HepG2 (cell line): ENCODE measurements around the gene TLE2. TPM values are rescaled to one million over a fixed set of nuclear protein-coding genes. Genes with fewer than 3 reads are reported as not detected.

Experiments
- ATAC-seq: fragments of 200-7000 bp; cut with Tn5 transposase; 3 replicates; pipeline ENCODE4 v1.9.1; 2020; ENCODE audit warnings: mild to moderate bottlenecking, moderate library complexity
- BruUV-seq: library from RNA; stranded (reverse); fragments of 400-500 nt; replicated peaks from 2 replicates; lab custom pipeline; 2021; lab: Mats Ljungman, UMichigan
- CTCF ChIA-PET: fragments of 300-600 bp; formaldehyde crosslinking; extraction: SDS; loops from one replicate; lab custom pipeline; 2021; ENCODE audit warnings: low total read pairs, inconsistent platforms, low intra/inter-chr PET ratio; lab: Yijun Ruan, JAX
- POLR2A ChIA-PET: fragments of 350-600 bp; sonication (Branson Sonifier 250); formaldehyde crosslinking; loops from one replicate; lab custom pipeline; 2020; ENCODE audit warnings: antibody characterized with exemption, inconsistent platforms; lab: Yijun Ruan, JAX
- DNase-seq: peaks from one replicate; pipeline ENCODE4 v3.0.0-alpha.2; 2015; ENCODE audit warnings: low spot score
- FAIRE-seq: peaks from 3 replicates; lab custom pipeline; 2011; peaks lifted over from hg19 to GRCh38; lab: Jason Lieb, UNC
- H2AFZ ChIP-seq: one replicate; pipeline ENCODE4 v1.6.1; 2011; ENCODE audit warnings: low read length, inconsistent platforms
- H3K27ac ChIP-seq: fragments of 300-600 bp; 3 replicates; pipeline ENCODE4 v1.8.0; 2011; ENCODE audit warnings: mixed run types, mild to moderate bottlenecking, mixed read lengths, low read length, inconsistent platforms; ENCODE audit not compliant: insufficient read depth; ENCODE audit errors: extremely low read length
- H3K27me3 ChIP-seq, 2 experiments: fragments of 200-600 bp in 1 of 2; 2 replicates in 1 of 2; 3 replicates in 1 of 2; pipeline versions ENCODE4 v1.6.0 to v1.8.0; 2011; ENCODE audit warnings: low read length in 2 of 2, mild to moderate bottlenecking in 2 of 2, moderate library complexity in 2 of 2, inconsistent platforms in 1 of 2; ENCODE audit not compliant: insufficient read depth in 2 of 2, control insufficient read depth in 1 of 2
- H3K36me3 ChIP-seq, 2 experiments: fragments of 200-600 bp in 1 of 2; replicated peaks in 1 of 2; 2 replicates in 1 of 2; 3 replicates in 1 of 2; pipeline versions ENCODE4 v1.5.1 to v1.8.0; 2011; ENCODE audit warnings: low read length in 2 of 2, inconsistent platforms in 1 of 2; ENCODE audit not compliant: insufficient read depth in 2 of 2, control insufficient read depth in 1 of 2
- H3K4me1 ChIP-seq: 2 replicates; pipeline ENCODE4 v1.5.1; 2012; ENCODE audit warnings: low read length, inconsistent platforms; ENCODE audit not compliant: insufficient read depth
- H3K4me2 ChIP-seq: 2 replicates; pipeline ENCODE4 v1.6.0; 2011; ENCODE audit warnings: low read depth, low read length, inconsistent platforms
- H3K4me3 ChIP-seq, 3 experiments: fragments of 200-600 bp in 1 of 3; sonication (generic), shearing (Covaris generic) in 1 of 3; replicated peaks in 1 of 3; 2 replicates each; pipeline ENCODE4 v1.5.1; 2011 to 2016; ENCODE audit warnings: low read length in 3 of 3, inconsistent platforms in 2 of 3, low read depth in 2 of 3, mild to moderate bottlenecking in 2 of 3, control low read depth in 1 of 3, mixed read lengths in 1 of 3; ENCODE audit not compliant: insufficient read depth in 1 of 3
- H3K79me2 ChIP-seq: one replicate; pipeline ENCODE4 v1.6.1; 2011; ENCODE audit warnings: low read length, inconsistent platforms; ENCODE audit not compliant: insufficient read depth
- H3K9ac ChIP-seq: 2 replicates; pipeline ENCODE4 v1.6.0; 2011; ENCODE audit warnings: mild to moderate bottlenecking, low read depth, low read length, inconsistent platforms; ENCODE audit not compliant: insufficient read depth
- H3K9me3 ChIP-seq: 2 replicates; pipeline ENCODE4 v1.5.1; 2012; ENCODE audit warnings: mild to moderate bottlenecking, low read length
- H4K20me1 ChIP-seq: 2 replicates; pipeline ENCODE4 v1.6.0; 2011; ENCODE audit warnings: inconsistent platforms, mild to moderate bottlenecking, low read length, moderate library complexity; ENCODE audit not compliant: insufficient read depth
- NCOR1 ChIP-seq: fragments of 200-600 bp; sonication (generic); IDR thresholded peaks from 2 replicates; pipeline ENCODE4 v1.7.0; 2017; ENCODE audit warnings: antibody characterized with exemption, low read length, borderline replicate concordance
- PRMT3 ChIP-seq: sonication (generic); formaldehyde crosslinking; IDR thresholded peaks from 2 replicates; pipeline ENCODE4 v1.8.1; 2022; ENCODE audit warnings: low read depth, mild to moderate bottlenecking, moderate library complexity, missing genetic modification reagents, borderline replicate concordance
- ZBED4 ChIP-seq: sonication (generic); formaldehyde crosslinking; IDR thresholded peaks from 2 replicates; pipeline ENCODE4 v1.4.0; 2020; ENCODE audit warnings: missing genetic modification reagents, borderline replicate concordance
- ZNF547 ChIP-seq: sonication (generic); formaldehyde crosslinking; IDR thresholded peaks from 2 replicates; pipeline ENCODE4 v1.5.1; 2020; ENCODE audit warnings: mild to moderate bottlenecking, missing genetic modification reagents
- ZNF768 ChIP-seq: sonication (generic); formaldehyde crosslinking; IDR thresholded peaks from 2 replicates; pipeline ENCODE4 v1.4.0; 2020; ENCODE audit warnings: missing genetic modification reagents
- WGBS: methylation state at CpG from one replicate; pipeline ENCODE4 v1.1.6; 2017; ENCODE audit warnings: low lambda C conversion rate; 5-methylcytosine and 5-hydroxymethylcytosine counted together
- in situ Hi-C: cut with HindIII; loops from 2 replicates; pipeline ENCODE4 v1.10.0; 2017; ENCODE audit warnings: low pct_unique_long_range_greater_than_20kb; ENCODE audit not compliant: extremely low pct_ligation_motif_present
- intact Hi-C: fragments of 100-400 bp; cut with micrococcal nuclease; formaldehyde crosslinking; loops from one replicate; pipeline ENCODE4 v1.10.0; 2022; ENCODE audit not compliant: unreplicated experiment
- polyA plus RNA-seq, 8 experiments: library from polyadenylated mRNA; depleted of rRNA in 3 of 8; stranded (reverse) in 7 of 8; unstranded in 1 of 8; fragments of >200 nt; fragmentation: Illumina TruSeq in 4 of 8; extraction: Trizol in 4 of 8; gene quantifications; 2 replicates each; pipeline versions ENCODE4 v1.2.1 to v1.2.3, GENCODE V29; 2011 to 2016; ENCODE audit warnings: low read depth in 4 of 8, missing spikeins in 1 of 8, mixed read lengths in 1 of 8; ENCODE audit not compliant: insufficient read depth in 1 of 8
- total RNA-seq, 5 experiments: library from RNA; depleted of rRNA; stranded (reverse); fragments of >200 nt; fragmentation: Illumina TruSeq; extraction: Trizol; gene quantifications; 2 replicates each; pipeline ENCODE4 v1.2.3, GENCODE V29; 2016; ENCODE audit warnings: low read depth in 1 of 5
- TF ChIP-seq, protein P1 (sequence below): sonication (generic); formaldehyde crosslinking; IDR thresholded peaks from 2 replicates; pipeline ENCODE4 v1.4.0; 2020; ENCODE audit warnings: missing genetic modification reagents

TLE2 gene
- total and polyA plus RNA-seq, 2 of the 13 experiments (the other 11 are each of a cell fraction or from before 2014, with no cell fraction given) = 0.07 to 0.81 TPM

- TF ChIP-seq, protein P1, sequence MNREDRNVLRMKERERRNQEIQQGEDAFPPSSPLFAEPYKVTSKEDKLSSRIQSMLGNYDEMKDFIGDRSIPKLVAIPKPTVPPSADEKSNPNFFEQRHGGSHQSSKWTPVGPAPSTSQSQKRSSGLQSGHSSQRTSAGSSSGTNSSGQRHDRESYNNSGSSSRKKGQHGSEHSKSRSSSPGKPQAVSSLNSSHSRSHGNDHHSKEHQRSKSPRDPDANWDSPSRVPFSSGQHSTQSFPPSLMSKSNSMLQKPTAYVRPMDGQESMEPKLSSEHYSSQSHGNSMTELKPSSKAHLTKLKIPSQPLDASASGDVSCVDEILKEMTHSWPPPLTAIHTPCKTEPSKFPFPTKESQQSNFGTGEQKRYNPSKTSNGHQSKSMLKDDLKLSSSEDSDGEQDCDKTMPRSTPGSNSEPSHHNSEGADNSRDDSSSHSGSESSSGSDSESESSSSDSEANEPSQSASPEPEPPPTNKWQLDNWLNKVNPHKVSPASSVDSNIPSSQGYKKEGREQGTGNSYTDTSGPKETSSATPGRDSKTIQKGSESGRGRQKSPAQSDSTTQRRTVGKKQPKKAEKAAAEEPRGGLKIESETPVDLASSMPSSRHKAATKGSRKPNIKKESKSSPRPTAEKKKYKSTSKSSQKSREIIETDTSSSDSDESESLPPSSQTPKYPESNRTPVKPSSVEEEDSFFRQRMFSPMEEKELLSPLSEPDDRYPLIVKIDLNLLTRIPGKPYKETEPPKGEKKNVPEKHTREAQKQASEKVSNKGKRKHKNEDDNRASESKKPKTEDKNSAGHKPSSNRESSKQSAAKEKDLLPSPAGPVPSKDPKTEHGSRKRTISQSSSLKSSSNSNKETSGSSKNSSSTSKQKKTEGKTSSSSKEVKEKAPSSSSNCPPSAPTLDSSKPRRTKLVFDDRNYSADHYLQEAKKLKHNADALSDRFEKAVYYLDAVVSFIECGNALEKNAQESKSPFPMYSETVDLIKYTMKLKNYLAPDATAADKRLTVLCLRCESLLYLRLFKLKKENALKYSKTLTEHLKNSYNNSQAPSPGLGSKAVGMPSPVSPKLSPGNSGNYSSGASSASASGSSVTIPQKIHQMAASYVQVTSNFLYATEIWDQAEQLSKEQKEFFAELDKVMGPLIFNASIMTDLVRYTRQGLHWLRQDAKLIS (CRISPR knock-in tag) = no peak
- TF ChIP-seq ZNF547 (CRISPR knock-in tag) (no peak), PRMT3 (CRISPR knock-in tag) (no peak)
These were observed 27.8 kb downstream of the TLE2 start (continued) for GRCh38 chr19:3001235-3001800.

DNA sequence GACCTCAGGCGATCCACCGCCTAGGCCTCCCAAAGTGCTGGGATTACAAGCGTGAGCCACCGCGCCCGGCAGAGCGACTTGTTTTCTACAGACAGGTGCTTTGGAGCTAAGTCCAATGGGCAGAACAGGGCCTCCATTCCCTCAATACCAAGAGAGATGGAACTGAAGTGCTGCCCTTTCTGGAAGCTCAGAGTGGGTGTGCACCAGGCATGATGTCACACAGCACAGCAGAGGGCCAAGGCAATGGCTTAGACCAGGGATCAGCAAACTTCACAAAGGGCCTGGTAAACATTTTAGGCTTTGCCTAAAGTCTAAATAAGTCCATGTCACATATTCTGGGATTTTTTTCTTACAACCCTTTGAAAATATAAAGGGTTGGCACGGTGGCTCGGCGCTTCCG lies 30.4 kb downstream of the TLE2 start:
- FAIRE-seq (no peak), ATAC-seq (no peak), DNase-seq (no peak)
- Histone ChIP-seq H3K27ac (no peak overlapping the region), H2AFZ (no peak overlapping the region), H3K36me3 (no peaks in the 10 kb centered on the region), H3K79me2 (no peaks in the 10 kb centered on the region), H3K9me3 (no peaks in the 10 kb centered on the region), H3K27me3 (peaks cover 0 to 14% of the 10 kb centered on the region in 2 experiments; a peak in 3 of 5 replicates), H3K4me3 (no peak overlapping the region), H3K4me2 (no peak overlapping the region), H3K9ac (no peak overlapping the region), H4K20me1 (no peaks in the 10 kb centered on the region), H3K4me1 (no peaks in the 10 kb centered on the region)
- 93% methylated on average over 11 of the region's 11 CpGs for WGBS
- no peak for TF ChIP-seq ZBED4 (CRISPR knock-in tag)
- peak; percentile 90 for TF ChIP-seq ZNF768 (CRISPR knock-in tag)
- TF ChIP-seq NCOR1 = no peak
- intact Hi-C loops = no loop called here
- no TSS peak for BruUV-seq
- ChIA-PET CTCF (no interaction called here), POLR2A (no interaction called here)
- in situ Hi-C loops = no loop called here
